LNCAP (cell line): ENCODE results near the gene PROM2.

ENCODE experiments used
- CTCF ChIP-seq: fragments of 450-650 bp; IDR thresholded peaks from 2 replicates; pipeline ENCODE4 v1.5.1; 2017; ENCODE audit warnings: mild to moderate bottlenecking

PROM2 gene

DNA sequence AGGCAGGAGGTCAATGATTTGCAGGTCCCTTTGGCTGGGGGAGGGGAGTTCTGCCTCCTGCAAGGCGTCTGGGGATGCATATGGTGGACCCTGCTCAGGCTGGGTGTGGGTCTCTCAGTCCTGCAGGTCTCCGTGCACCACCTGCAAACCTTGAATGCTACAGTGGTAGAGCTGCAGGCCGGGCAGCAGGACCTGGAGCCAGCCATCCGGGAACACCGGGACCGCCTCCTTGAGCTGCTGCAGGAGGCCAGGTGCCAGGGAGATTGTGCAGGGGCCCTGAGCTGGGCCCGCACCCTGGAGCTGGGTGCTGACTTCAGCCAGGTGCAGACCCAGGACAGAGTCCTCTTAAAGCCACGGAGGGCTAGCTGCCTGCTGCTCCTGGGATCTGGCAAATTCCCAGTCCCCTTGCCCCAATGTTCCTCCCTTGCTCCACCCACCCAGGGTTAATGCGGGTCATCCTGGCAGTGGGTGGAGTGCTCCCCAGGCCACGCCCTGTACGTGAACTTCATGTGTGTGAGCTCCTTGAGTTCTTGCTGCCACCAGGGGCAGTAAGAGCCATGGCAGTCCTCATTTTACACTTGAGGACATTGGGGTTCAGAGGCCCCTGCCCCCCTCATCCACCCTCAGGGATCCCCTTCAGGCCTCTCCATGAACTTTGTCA is 3.1 kb downstream of the PROM2 start:
- TF ChIP-seq CTCF, result peak; percentile 48; the same call in 1 of the 2 replicates

GRCh38 chr2:95278051-95278471 is 3.8 kb downstream of the PROM2 start:
- TF ChIP-seq CTCF, result no peak

DNA sequence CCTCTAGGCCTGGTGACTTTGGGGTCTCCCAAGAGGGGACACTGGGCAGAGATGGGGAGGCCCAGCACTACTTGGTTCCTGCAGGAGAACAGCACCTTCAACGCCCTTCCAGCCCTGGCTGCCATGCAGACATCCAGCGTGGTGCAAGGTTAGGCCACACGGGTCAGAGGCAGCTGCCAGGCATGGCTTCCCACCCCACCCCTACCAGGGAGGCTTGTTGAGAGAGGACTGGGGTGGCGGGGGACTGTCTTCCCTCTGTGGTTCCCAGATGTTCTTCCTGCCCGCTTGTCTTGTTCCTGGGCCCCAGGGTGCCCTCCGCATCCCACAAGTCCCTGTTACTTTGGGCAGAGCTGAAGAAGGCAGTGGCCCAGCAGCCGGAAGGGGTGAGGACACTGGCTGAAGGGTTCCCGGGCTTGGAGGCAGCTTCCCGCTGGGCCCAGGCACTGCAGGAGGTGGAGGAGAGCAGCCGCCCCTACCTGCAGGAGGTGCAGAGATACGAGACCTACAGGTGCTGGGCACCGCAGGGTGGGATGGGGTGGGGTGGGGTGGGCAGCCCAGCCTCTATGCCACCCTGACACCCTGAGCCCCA is 4.5 kb downstream of the PROM2 start:
- TF ChIP-seq CTCF, result no peak

DNA sequence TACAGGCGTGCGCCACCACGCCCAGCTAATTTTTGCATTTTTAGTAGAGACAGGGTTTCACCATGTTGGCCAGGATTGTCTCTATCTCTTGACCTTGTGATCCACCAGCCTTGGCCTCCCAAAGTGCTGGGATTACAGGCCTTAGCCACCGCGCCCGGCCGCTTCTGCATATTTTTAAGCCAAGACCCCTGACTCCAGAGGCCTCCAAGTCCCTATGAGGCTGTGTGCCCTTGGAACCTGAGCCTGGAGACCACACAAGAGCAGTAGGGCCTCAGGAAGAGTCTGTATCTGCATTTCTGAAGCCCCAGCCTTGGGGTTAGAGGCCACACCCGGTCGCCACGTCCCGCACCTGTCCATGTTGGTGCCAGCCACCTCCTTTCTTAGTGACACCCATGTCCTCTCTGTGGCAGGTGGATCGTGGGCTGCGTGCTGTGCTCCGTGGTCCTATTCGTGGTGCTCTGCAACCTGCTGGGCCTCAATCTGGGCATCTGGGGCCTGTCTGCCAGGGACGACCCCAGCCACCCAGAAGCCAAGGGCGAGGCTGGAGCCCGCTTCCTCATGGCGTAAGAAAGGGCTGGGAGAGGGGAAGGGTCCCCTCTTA is 5.3 kb downstream of the PROM2 start:
- no peak for TF ChIP-seq CTCF

- TF ChIP-seq CTCF, result no peak
These were observed 6.8 kb downstream of the PROM2 start for GRCh38 chr2:95281071-95281470.

DNA sequence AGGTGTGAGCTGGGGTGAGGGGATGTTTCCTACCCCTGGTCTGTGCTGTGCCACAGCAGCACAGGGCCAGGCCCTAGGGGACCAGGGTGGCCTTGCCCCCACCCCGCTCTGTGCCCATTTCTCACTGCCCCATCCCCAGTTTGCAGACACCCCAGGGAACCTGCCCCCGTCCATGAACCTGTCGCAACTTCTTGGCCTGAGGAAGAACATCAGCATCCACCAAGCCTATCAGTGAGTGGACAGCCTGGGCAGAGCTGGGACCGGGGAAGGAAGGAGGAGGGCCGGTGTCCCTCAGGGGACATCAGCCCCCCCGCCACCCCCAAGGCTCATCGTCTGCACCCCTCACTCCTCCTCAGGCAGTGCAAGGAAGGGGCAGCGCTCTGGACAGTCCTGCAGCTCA is 7.5 kb downstream of the PROM2 start:
- TF ChIP-seq CTCF, result no peak

DNA sequence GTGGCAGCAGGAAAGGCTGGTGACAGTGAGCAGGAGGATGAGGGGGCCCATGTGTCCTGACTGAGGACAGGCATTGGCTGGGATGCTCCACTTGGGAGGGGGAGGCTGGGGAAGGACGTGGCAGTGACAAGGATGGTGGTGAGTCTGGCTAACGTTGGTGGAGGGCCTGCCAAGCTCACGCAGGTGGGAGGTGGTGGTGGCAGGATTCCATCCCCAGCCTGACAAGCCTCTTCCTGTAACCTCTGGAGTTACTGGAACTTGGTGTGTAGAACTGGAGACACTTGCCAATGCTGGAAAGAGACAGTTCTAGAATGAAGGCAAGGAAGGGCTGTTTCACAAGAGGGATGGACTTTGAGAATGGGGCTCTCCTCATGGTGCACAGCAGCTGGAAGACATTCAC is 8.2 kb downstream of the PROM2 start:
- no peak for TF ChIP-seq CTCF
